ENCODE results near the gene EDNRA. TPM values are rescaled to one million over a fixed set of nuclear protein-coding genes. Genes with fewer than 3 reads are reported as not detected.

EDNRA gene
- total RNA-seq, 1 experiment from 2014 or later, result not detected

- Mint-ChIP-seq H3K27ac (ENCODE audit: low read depth, unreplicated experiment) (no peak overlapping the region), H3K4me3 (ENCODE audit: unreplicated experiment) (no peak overlapping the region), H3K27me3 (ENCODE audit: insufficient read depth, unreplicated experiment) (no peaks in the 10 kb centered on the region), H3K4me1 (ENCODE audit: insufficient read depth, unreplicated experiment) (peaks cover 13% of the 10 kb centered on the region), H3K9me3 (ENCODE audit: unreplicated experiment) (no peaks in the 10 kb centered on the region), H3K36me3 (ENCODE audit: insufficient read depth, unreplicated experiment) (no peaks in the 10 kb centered on the region)
- ChIA-PET POLR2A (interaction anchor here (1.6 kb wide), 1 partner anchor 14 kb away, joined by 4 read pairs; no protein-coding TSS in a partner anchor), CTCF (interaction anchor here (1.1 to 7.1 kb wide), 2 partner anchors 20 to 50 kb away, joined by 3 to 37 read pairs; no protein-coding TSS in a partner anchor)
- BruUV-seq (replicated peaks), result no TSS peak
- no peak for TF ChIP-seq CTCF (IDR thresholded peaks at IDR 0.05; ENCODE audit: unreplicated experiment)
- no peak for DNase-seq (ENCODE audit: unreplicated experiment)
- intact Hi-C loops (cut with micrococcal nuclease), result no loop called here
Measured at GRCh38 chr4:147538711-147539110, 57.8 kb downstream of the EDNRA start.

GRCh38 chr4:147539959-147540358, 59.1 kb downstream of the EDNRA start:
- H3K36me3 Mint-ChIP-seq (ENCODE audit: insufficient read depth, unreplicated experiment), result no peaks in the 10 kb centered on the region
- H3K9me3 Mint-ChIP-seq (ENCODE audit: unreplicated experiment), result no peaks in the 10 kb centered on the region
- H3K27me3 Mint-ChIP-seq (ENCODE audit: insufficient read depth, unreplicated experiment), result no peaks in the 10 kb centered on the region
- no peak for DNase-seq (ENCODE audit: unreplicated experiment)
- no peak for TF ChIP-seq CTCF (IDR thresholded peaks at IDR 0.05; ENCODE audit: unreplicated experiment)
- intact Hi-C loops (cut with micrococcal nuclease), result no loop called here
- H3K4me3 Mint-ChIP-seq (ENCODE audit: unreplicated experiment), result no peak overlapping the region
- no TSS peak for BruUV-seq (replicated peaks)
- peaks cover 13% of the 10 kb centered on the region for H3K4me1 Mint-ChIP-seq (ENCODE audit: insufficient read depth, unreplicated experiment)
- no peak overlapping the region for H3K27ac Mint-ChIP-seq (ENCODE audit: low read depth, unreplicated experiment)
- POLR2A ChIA-PET, result interaction anchor here (1.6 kb wide), 1 partner anchor 15 kb away, joined by 4 read pairs; no protein-coding TSS in a partner anchor
- CTCF ChIA-PET, result interaction anchor here (0.8 to 7.1 kb wide), 2 partner anchors 21 to 50 kb away, joined by 3 to 37 read pairs; no protein-coding TSS in a partner anchor

GRCh38 chr4:147542229-147542990, 61.5 kb downstream of the EDNRA start:
- no peaks in the 10 kb centered on the region for H3K27me3 Mint-ChIP-seq (ENCODE audit: insufficient read depth, unreplicated experiment)
- H3K9me3 Mint-ChIP-seq (ENCODE audit: unreplicated experiment), result no peaks in the 10 kb centered on the region
- TF ChIP-seq CTCF (IDR thresholded peaks at IDR 0.05; ENCODE audit: unreplicated experiment), result no peak
- peak overlapping the region; percentile 28 for H3K27ac Mint-ChIP-seq (ENCODE audit: low read depth, unreplicated experiment)
- peak; percentile 24 for DNase-seq (ENCODE audit: unreplicated experiment)
- H3K4me3 Mint-ChIP-seq (ENCODE audit: unreplicated experiment), result no peak overlapping the region
- CTCF ChIA-PET, result interaction anchor here (0.5 to 1.2 kb wide), 2 partner anchors 24 to 36 kb away, joined by 3 to 5 read pairs; no protein-coding TSS in a partner anchor
- POLR2A ChIA-PET, result interaction anchor here (1.0 kb wide), 1 partner anchor 50 kb away, joined by 4 read pairs; no protein-coding TSS in a partner anchor
- peaks cover 33% of the 10 kb centered on the region for H3K4me1 Mint-ChIP-seq (ENCODE audit: insufficient read depth, unreplicated experiment)
- intact Hi-C loops (cut with micrococcal nuclease), result no loop called here
- no peaks in the 10 kb centered on the region for H3K36me3 Mint-ChIP-seq (ENCODE audit: insufficient read depth, unreplicated experiment)
- no TSS peak for BruUV-seq (replicated peaks)

GRCh38 chr4:147543034-147543433, 62.1 kb downstream of the EDNRA start:
- no peak for TF ChIP-seq CTCF (IDR thresholded peaks at IDR 0.05; ENCODE audit: unreplicated experiment)
- Mint-ChIP-seq H3K9me3 (ENCODE audit: unreplicated experiment) (no peaks in the 10 kb centered on the region), H3K27me3 (ENCODE audit: insufficient read depth, unreplicated experiment) (no peaks in the 10 kb centered on the region), H3K4me1 (ENCODE audit: insufficient read depth, unreplicated experiment) (peaks cover 39% of the 10 kb centered on the region), H3K4me3 (ENCODE audit: unreplicated experiment) (no peak overlapping the region), H3K27ac (ENCODE audit: low read depth, unreplicated experiment) (peak overlapping the region; percentile 28), H3K36me3 (ENCODE audit: insufficient read depth, unreplicated experiment) (no peaks in the 10 kb centered on the region)
- ChIA-PET CTCF (interaction anchor here (0.5 to 1.2 kb wide), 3 partner anchors 24 to 36 kb away, joined by 3 to 5 read pairs (median 4); no protein-coding TSS in a partner anchor), POLR2A (interaction anchor here (1.0 kb wide), 1 partner anchor 49 kb away, joined by 4 read pairs; no protein-coding TSS in a partner anchor)
- intact Hi-C loops (cut with micrococcal nuclease), result no loop called here
- BruUV-seq (replicated peaks), result no TSS peak
- DNase-seq (ENCODE audit: unreplicated experiment), result peak; percentile 31

Data from MCF 10A (cell line).